ENCODE data around the gene CXCL8. TPM values are rescaled to one million over a fixed set of nuclear protein-coding genes. Genes with fewer than 3 reads are reported as not detected.
A peak's percentile ranks its signal among the peaks of the same experiment; 100 is the strongest.

The CXCL8 gene
- total and polyA plus RNA-seq, 9 of the 15 experiments (the other 6 are each of a cell fraction or from before 2014, with no cell fraction given) = 1.6 to 7.7 (median 3.3) TPM

- TF ChIP-seq ETS1 (conservative IDR thresholded peaks at IDR 0.05; ENCODE audit: control insufficient read depth, low read depth, low read length) = no peak
- TF ChIP-seq NR2C2 (CRISPR knock-in tag; IDR thresholded peaks at IDR 0.05) = no peak
- no peak for TF ChIP-seq NR2C2 (tag; IDR thresholded peaks at IDR 0.05)
- TF ChIP-seq KDM2B (CRISPR knock-in tag; IDR thresholded peaks at IDR 0.05) = no peak
- no peak for TF ChIP-seq ZBTB5 (IDR thresholded peaks at IDR 0.05)
- TF ChIP-seq MLLT1 (IDR thresholded peaks at IDR 0.05) = peak; percentile 89
- no peak for TF ChIP-seq TFAM (CRISPR knock-in tag; conservative IDR thresholded peaks at IDR 0.05)
- no peak for TF ChIP-seq CREM (IDR thresholded peaks at IDR 0.05; ENCODE audit: low read depth)
- TF ChIP-seq PRDM10 (IDR thresholded peaks at IDR 0.05; ENCODE audit: partially characterized antibody) = peak; percentile 89
- TF ChIP-seq TCF7 (IDR thresholded peaks at IDR 0.05; ENCODE audit: borderline replicate concordance) = peak; percentile 90
- no peak for TF ChIP-seq ZNF436 (CRISPR knock-in tag; IDR thresholded peaks at IDR 0.05)
- TF ChIP-seq KDM5B (IDR thresholded peaks at IDR 0.05; ENCODE audit: insufficient replicate concordance, low read depth, low read length) = no peak
- no peak for TF ChIP-seq ZNF263 (CRISPR knock-in tag; IDR thresholded peaks at IDR 0.05; ENCODE audit: borderline replicate concordance)
- TF ChIP-seq ZNF551 (CRISPR knock-in tag; IDR thresholded peaks at IDR 0.05) = no peak
- TF ChIP-seq SMC3 (conservative IDR thresholded peaks at IDR 0.05; ENCODE audit: insufficient read depth, low read depth, low read length) = no peak
- no peak for TF ChIP-seq EWSR1 (IDR thresholded peaks at IDR 0.05; ENCODE audit: borderline replicate concordance, low read depth, partially characterized antibody)
- no peak for TF ChIP-seq MBD2 (IDR thresholded peaks at IDR 0.05; ENCODE audit: borderline replicate concordance, low read depth)
- TF ChIP-seq ZNF586 (CRISPR knock-in tag; conservative IDR thresholded peaks at IDR 0.05) = no peak
These were observed at the start of gene CXCL8 (continued) for GRCh38 chr4:73740353-73740778.
